ENCODE measurements around the gene ASIC4.

The ASIC4 gene

GRCh38 chr2:219570924-219571310 is 56.6 kb downstream of the ASIC4 start:
- no peak for FAIRE-seq

- FAIRE-seq = no peak
Observed at GRCh38 chr2:219571311-219572236, 57.3 kb downstream of the ASIC4 start, which contains the start of gene OBSL1. Gene OBSL1 (minus strand): TSS chr2:219571539. CDS start chr2:219571232, 307 bp downstream.

GRCh38 chr2:219572237-219573001 is 58.1 kb downstream of the ASIC4 start, which contains the start of gene INHA:
Gene INHA (plus strand): TSS chr2:219572310. CDS start chr2:219572375, 65 bp downstream.
- FAIRE-seq = no peak

GRCh38 chr2:219573166-219573565 is 58.9 kb downstream of the ASIC4 start:
- no peak for FAIRE-seq

GRCh38 chr2:219574484-219575311 is 60.4 kb downstream of the ASIC4 start:
- FAIRE-seq = no peak

- FAIRE-seq = no peak
Observed at GRCh38 chr2:219575566-219576504, 61.6 kb downstream of the ASIC4 start.

- no peak for FAIRE-seq
Observed at GRCh38 chr2:219576505-219577388, 62.5 kb downstream of the ASIC4 start.

GRCh38 chr2:219578811-219579613 is 64.7 kb downstream of the ASIC4 start:
- FAIRE-seq = no peak

GRCh38 chr2:219581346-219581745 is 67.1 kb downstream of the ASIC4 start:
- no peak for FAIRE-seq
